Coronary artery (tissue), 2 donors: Measurements from ENCODE around the gene ASB15.

ENCODE experiments used
- DNase-seq: peaks from one replicate; pipeline ENCODE4 v3.0.0-alpha.2; 2017; ENCODE audit warnings: low spot score
- H3K27ac ChIP-seq, 2 donors: fragments of 200-600 bp; sonication (generic); one replicate each; pipeline ENCODE4 v1.5.1; 2016 to 2019
- H3K4me3 ChIP-seq: fragments of 200-600 bp; sonication (generic); 2 replicates; pipeline ENCODE4 v1.5.1; 2016; ENCODE audit warnings: mild to moderate bottlenecking, moderate library complexity
- TF ChIP-seq, protein P1 (sequence below): fragments of 200-600 bp; sonication (generic); IDR thresholded peaks from one replicate; pipeline ENCODE4 v1.5.1; 2019; ENCODE audit warnings: antibody characterized with exemption

ASB15 gene

DNA sequence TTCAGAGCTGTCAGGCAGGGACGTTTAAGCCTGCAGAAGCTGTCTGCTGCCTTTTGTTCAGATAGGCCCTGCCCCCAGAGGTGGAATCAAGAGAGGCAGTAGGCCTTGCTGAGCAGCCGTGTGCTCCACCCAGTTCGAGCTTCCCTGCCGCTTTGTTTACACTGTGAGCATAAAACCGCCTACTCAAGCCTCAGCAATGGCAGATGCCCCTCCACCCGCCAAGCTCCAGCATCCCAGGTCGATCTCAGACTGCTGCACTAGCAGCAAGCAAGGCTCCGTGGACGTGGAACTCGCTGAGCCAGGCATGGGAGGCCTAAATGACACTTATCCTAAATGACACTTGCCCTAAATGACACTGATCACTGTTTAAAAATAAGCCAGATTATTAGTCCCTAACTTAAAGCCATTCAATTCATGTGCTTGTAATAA, 6.8 kb upstream of the ASB15 start:
- Histone ChIP-seq H3K4me3 (no peak overlapping the region), H3K27ac (no peak overlapping the region)
- TF ChIP-seq, protein P1, sequence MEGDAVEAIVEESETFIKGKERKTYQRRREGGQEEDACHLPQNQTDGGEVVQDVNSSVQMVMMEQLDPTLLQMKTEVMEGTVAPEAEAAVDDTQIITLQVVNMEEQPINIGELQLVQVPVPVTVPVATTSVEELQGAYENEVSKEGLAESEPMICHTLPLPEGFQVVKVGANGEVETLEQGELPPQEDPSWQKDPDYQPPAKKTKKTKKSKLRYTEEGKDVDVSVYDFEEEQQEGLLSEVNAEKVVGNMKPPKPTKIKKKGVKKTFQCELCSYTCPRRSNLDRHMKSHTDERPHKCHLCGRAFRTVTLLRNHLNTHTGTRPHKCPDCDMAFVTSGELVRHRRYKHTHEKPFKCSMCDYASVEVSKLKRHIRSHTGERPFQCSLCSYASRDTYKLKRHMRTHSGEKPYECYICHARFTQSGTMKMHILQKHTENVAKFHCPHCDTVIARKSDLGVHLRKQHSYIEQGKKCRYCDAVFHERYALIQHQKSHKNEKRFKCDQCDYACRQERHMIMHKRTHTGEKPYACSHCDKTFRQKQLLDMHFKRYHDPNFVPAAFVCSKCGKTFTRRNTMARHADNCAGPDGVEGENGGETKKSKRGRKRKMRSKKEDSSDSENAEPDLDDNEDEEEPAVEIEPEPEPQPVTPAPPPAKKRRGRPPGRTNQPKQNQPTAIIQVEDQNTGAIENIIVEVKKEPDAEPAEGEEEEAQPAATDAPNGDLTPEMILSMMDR, result no peak
- no peak for DNase-seq

DNA sequence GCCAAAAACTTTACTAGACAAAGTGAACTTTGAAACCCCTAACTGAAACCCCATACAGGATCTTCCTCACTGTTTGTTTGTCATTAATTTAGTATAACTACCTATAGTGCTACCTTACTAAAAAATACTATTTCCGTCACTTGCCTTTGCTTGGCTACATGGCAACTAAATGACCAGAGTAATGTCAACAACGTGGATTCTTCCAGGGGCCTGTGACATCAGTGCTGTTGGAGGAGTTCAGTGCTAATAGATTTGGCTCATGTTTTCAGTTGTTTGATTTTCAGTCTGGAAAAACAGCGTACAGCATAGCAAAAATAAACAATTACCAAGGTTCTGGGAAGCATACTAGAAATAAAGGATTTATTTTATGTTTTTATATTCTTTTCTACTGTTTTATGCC, 3.0 kb upstream of the ASB15 start:
- Histone ChIP-seq H3K4me3 (no peak overlapping the region), H3K27ac (no peak overlapping the region)
- TF ChIP-seq, protein P1, result no peak
- DNase-seq, result no peak

DNA sequence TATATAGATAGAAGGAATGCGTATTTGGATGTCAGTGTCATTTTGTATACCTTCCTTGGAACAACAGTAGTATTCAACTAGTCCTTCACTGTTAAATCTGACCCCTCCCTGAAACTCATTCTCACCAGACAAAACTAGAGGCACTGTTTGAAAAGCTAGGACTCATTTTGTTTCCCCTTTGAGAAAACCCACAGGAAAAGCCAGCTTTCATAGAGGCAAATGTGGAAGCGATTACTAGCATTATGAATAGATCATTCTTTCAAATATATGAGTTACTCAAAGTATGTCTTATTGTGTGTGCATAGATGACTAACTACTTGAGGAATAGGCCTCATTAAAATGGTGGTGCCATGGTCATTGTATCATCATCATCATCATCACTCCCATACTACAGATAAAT, 1.9 kb upstream of the ASB15 start:
- Histone ChIP-seq H3K27ac (no peak overlapping the region), H3K4me3 (no peak overlapping the region)

DNA sequence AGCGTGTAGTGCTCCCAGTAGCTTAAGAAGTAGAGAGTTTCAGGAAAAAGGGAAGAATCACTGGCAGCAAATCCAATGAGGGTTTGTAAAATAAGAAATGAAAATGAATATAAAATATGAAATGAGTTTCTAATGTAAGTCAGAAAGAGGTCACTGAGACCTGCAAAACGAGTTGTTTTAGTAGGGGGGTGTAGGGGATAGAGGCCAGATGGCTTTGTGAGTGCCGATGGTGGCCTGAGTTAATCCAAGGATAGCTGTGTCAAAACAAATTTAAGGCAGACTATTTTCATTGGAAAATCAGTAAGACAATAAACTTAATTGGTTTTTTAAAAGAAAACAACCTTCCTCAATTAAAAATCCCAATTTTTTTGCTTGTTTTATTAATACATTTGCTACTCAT, 745 bp upstream of the ASB15 start:
- TF ChIP-seq, protein P1, result no peak
- no peak for DNase-seq
- Histone ChIP-seq H3K27ac (no peak overlapping the region), H3K4me3 (no peak overlapping the region)

More for the DNA sequence above, 1.9 kb upstream of the ASB15 start:
- DNase-seq, result no peak
- TF ChIP-seq, protein P1, result no peak

DNA sequence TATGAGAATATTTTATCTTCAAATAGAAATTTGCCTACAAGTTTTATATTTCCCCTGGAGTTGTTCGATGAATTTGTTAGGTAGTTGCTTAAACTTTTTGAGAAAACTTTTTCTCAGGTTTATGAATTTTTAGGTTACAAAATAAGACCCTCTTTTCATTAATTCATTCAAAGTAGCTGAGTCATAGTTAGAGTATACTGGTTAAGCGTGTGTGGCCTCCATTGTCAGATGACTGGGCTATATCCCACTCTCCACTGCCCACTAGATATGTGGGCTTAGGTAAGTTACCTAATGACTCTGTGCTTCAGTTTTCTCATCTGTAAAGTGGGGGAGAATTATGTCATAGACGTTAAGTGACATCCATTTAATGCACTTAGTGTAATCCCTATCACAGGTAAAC, 1.0 kb downstream of the ASB15 start:
- H3K4me3 ChIP-seq, result no peak overlapping the region
- DNase-seq, result no peak
- TF ChIP-seq, protein P1, result no peak
- no peak overlapping the region for H3K27ac ChIP-seq

DNA sequence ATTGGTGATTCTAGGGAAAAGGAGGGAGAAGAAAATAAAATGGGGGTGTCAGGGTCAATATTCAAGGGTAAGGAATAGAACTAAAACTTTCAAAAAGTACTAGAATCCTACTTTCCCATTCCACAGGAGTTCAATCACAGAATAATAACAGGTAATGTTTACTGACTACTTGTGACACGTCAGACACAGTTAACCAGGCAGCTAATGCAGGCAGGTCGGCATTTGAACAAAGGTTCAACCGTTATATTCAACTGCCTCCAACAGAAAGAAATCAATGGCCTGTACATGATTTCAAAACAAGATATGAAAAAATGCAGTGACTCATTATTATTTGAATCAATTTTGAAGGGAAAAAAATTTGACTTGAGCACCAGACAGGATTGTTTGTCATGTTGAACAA, 3.1 kb downstream of the ASB15 start:
- Histone ChIP-seq H3K4me3 (no peak overlapping the region), H3K27ac (no peak overlapping the region)
- TF ChIP-seq, protein P1, result no peak
- no peak for DNase-seq

DNA sequence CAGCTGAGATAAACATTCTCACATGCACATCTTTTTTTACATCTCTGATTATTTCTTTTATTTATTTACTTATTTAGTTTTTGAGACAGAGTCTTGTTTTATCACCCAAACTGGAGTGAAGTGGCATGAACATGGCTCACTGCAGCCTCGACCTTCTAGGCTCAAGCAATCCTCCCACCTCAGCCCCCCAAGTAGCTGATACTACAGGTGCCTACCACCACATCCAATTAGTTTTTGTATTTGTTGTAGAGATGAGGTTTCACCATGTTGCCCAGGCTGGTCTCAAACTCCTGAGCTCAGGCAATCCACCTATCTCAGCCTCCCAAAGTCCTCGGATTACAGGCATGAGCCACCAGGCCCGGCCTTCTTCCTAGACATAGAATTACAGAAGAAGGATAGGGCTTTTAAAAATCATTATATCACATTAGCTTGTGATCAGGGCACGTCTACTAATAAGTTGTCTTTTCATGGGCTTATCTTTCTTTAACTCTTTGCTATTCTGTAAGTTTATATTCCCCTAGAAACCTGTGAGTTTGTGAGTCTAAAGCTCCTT, 5.9 kb downstream of the ASB15 start:
- TF ChIP-seq, protein P1, result no peak
- H3K27ac ChIP-seq, result no peak overlapping the region

More for the DNA sequence above, 5.9 kb downstream of the ASB15 start:
- no peak for DNase-seq
- H3K4me3 ChIP-seq, result no peak overlapping the region
